KOPT-K1 (cell line): Measurements from ENCODE around the gene KLHDC8B.
A peak's percentile ranks its signal among the peaks of the same experiment; 100 is the strongest.

Experiments used
- H3K27ac ChIP-seq: fragments of 200-600 bp; sonication (generic); 2 replicates; pipeline ENCODE4 v1.5.1; 2016; ENCODE audit warnings: antibody characterized with exemption, mild to moderate bottlenecking, low read depth, low read length; ENCODE audit not compliant: poor library complexity, severe bottlenecking
- H3K36me3 ChIP-seq: fragments of 200-600 bp; sonication (generic); 2 replicates; pipeline ENCODE4 v1.5.1; 2017; ENCODE audit warnings: antibody characterized with exemption, mild to moderate bottlenecking, low read length, moderate library complexity; ENCODE audit not compliant: insufficient read depth
- H3K9me3 ChIP-seq: fragments of 200-600 bp; sonication (generic); 2 replicates; pipeline ENCODE4 v1.5.1; 2017; ENCODE audit warnings: antibody characterized with exemption, low read length, mild to moderate bottlenecking; ENCODE audit not compliant: insufficient read depth, poor library complexity, severe bottlenecking

Gene KLHDC8B

DNA sequence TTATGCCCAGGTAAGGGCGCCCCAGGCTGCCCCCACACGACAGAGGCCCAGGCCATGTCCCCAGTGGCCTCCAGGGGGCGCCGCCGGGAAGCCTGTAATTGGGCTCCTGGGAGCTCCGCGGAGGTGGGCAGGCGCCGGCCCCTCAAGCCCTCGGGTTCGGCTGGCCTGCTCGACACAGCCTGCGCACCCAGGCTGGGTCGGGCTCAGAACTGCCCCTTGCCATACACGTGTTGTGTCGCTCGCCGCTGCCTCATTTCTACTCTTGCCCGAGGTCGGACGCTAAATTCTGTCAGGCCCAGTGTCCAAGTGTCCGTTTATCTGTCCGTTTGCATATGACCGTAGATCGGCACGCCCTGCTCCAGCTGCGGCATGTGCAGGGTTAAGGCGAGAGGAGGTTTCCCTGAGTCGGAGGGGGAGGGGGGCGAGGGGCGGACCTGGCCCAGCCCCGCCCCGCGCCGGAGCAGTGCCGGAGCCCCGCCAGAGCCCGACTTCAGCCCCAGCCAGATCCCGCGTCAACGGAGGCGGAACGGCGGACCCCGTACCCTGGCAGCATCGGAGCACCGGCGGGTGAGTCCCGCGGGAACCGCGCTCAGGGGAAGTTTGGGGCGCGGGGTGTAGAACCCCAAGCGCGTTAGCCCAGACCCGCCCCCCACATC is at the start of gene KLHDC8B:
TSS of gene KLHDC8B (plus strand) at position 480 of the 656 bp plus-strand sequence. CDS start 1,172 bp downstream, outside the sequence.
- Histone ChIP-seq H3K9me3 (peaks cover 6% of the 10 kb centered on the region), H3K36me3 (no peaks in the 10 kb centered on the region), H3K27ac (no peak within 1 kb of the TSS)

DNA sequence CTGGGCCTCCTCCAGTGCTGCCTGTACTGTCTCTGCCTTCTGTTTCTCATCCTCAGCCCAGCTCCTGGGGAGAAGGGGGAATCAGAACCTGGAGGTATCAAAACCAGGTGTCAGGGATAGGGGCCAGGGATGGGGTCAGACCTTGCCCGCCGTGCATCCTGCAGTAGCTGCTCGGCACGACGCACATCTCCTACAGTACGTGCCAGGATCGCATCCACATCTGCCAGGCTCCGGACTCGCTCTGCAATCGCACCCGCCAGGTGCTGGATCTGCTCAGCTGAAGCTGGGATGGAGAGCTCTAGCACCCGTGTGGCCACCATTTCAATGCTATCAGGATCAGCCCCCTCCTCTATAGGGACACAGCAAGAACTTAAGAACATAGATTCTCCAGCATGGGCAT is 49.4 kb upstream of the KLHDC8B start:
- no peaks in the 10 kb centered on the region for H3K9me3 ChIP-seq
- peak overlapping the region; percentile 82 for H3K27ac ChIP-seq
- H3K36me3 ChIP-seq, result peaks cover 22% of the 10 kb centered on the region

DNA sequence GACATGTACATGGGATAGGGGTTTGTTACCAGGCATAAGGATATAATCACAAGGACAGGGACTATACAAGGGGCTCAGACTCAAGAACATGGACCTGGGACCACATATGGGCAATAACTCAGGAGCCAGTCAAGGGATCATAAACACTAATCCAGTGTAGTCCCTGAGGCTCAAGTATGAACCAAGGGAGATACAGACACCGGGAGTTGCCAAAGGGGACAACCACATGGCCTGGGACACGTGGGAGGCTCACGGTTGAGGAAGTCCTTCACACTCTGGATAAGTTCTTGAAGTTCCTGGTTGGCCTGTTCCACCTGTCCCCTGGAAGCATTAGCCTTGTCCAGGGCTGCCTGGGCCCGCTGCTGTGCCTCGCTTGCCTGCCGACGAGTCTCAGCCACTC is 48.9 kb upstream of the KLHDC8B start:
- H3K36me3 ChIP-seq, result peaks cover 18% of the 10 kb centered on the region
- H3K27ac ChIP-seq, result no peak overlapping the region
- no peaks in the 10 kb centered on the region for H3K9me3 ChIP-seq

DNA sequence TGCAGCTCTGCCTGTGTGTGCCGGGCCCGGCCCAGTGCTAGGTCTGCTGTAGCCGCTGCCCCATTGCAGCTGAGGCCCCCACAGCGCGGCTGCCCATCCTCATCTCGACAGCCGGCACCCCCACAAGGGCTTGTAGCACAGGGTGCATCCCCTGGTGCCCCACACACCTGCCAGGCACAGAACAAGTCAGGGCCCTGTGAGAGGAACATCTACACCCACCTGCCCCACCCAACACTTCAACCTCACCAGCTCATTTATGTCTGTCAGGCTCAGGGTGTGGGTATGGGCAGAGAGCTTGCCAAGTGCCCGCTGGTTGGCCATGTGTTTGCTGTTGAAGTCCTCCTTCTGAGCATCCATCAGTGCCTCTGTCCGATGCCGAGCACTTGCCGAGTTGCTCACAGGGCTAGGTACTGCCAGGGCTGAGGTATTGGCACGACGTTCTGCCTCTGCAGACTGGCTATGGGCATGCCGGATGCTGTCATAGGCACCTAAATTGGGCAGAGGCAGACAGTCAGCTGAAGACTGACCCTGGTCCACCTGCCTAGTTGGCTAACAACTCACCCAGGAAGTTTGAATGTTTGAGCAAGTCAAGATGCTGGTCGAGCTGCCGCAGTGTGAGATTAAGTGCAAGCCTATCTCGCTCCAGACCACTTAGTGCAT is 48.4 kb upstream of the KLHDC8B start:
- Histone ChIP-seq H3K9me3 (no peaks in the 10 kb centered on the region), H3K27ac (no peak overlapping the region), H3K36me3 (peaks cover 12% of the 10 kb centered on the region)

DNA sequence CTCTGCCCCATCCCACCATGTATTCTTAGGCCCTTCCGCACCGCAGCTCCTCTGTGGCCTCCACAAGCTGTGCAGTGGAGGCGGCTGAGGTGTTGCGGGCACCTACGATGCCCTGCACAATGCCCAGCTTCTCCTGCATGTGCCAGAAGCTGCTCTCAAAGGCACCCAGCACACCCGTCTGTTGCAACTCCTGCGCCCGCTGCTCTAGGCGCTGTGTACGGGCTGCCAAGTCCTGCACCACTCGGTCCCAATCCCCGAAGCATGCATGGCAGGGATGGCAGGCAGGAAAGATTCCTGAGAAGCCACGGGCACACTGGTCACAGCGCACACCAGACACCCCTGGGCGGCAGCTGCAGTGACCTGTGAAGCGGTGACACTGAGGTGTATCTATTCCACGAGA is 47.7 kb upstream of the KLHDC8B start:
- H3K9me3 ChIP-seq, result no peaks in the 10 kb centered on the region
- H3K36me3 ChIP-seq, result peaks cover 5% of the 10 kb centered on the region
- no peak overlapping the region for H3K27ac ChIP-seq

DNA sequence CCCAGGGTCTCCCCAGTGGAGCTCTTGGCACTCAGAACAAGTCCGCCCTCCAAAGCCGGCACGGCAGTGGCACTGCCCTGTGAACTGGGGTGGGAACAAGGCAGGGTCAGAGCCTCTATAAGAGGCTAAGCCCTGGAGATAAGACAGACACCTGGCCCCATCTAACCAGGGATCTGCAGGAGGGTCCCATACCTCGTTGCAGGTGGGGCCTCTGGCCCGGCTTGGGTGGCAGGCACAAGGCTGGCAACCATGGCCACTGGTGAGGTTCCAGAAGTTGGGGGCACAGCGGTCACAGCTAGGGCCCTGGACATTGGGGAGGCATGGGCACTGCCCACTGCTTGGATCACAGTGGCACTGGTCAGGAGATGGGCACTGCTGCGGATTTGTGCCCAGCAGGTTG is 47.2 kb upstream of the KLHDC8B start:
- Histone ChIP-seq H3K9me3 (no peaks in the 10 kb centered on the region), H3K27ac (no peak overlapping the region), H3K36me3 (peaks cover under 1% of the 10 kb centered on the region; the same call in 1 of the 2 replicates)

DNA sequence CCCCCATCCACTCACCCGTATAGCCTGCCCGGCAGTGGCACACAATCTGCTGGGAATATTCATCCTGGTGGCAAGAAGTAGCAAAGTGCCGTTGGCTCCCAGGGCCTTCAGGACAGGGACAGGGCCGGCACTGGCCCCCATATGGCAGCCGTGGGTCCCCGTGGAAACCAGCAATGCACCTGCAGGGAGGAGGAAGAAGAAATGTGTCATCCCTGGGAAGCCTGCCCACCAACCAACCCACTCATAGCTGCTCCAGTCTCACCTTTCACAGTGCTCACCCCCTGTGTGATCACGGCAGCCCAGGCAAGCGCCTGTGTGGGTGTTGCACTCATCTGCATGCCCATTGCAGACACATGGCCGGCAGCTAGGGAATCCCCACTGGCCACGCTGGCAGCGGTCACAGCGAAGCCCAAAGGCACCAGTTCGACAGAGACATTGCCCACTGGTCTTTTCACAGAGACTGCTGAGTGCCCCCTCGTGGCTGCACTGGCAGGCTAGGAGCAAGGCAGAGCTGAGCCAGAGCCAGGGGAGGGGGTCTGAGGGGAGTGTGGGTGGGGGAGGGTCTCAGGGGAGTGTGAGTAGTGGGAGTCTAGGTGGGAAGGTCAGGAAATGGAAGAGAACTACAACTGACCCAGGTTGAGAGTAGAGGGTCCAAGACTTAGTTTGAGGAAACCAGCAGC is 46.3 kb upstream of the KLHDC8B start:
- Histone ChIP-seq H3K36me3 (no peaks in the 10 kb centered on the region), H3K27ac (no peak overlapping the region), H3K9me3 (no peaks in the 10 kb centered on the region)

DNA sequence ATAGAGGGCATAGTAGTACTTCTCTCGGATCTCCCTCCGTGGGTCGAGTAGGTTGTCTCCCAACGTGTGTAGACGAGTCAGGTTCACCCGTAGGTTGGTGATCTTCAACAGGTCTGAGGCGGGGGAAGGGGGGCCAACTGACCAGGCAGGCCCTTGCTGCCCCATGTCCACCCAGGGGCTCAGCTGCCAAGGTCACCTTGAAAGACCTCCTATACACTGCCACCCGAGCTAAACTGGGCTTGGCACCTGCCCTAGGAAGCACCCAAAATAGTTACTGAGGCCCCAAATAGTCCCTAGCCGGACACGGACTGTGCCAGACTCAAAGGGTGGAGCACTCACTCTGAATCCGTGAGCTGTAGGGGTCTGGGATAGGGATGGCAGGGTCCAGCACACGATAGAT is 40.4 kb upstream of the KLHDC8B start:
- no peaks in the 10 kb centered on the region for H3K36me3 ChIP-seq
- no peak overlapping the region for H3K27ac ChIP-seq
- no peaks in the 10 kb centered on the region for H3K9me3 ChIP-seq

DNA sequence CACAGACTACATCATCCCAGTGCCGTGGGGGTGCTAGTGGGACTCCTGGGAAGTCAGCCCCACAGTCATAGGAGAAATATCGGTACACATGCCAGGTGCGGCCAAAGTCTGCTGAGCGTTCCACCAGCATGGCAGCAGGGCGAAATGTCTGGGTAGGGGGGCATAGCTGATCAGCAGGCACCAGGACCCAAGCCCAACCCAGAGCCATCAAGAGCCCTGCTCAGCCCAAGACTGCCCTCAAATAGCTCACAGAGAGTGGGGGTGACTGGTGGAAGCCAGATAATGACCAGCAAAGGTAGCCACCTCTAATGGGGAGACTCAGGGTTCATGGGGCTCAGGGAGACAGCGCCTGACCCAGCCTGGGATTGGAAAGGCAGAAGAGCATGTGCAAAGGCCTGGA is 39.8 kb upstream of the KLHDC8B start:
- H3K27ac ChIP-seq, result no peak overlapping the region
- H3K36me3 ChIP-seq, result no peaks in the 10 kb centered on the region
- H3K9me3 ChIP-seq, result no peaks in the 10 kb centered on the region

DNA sequence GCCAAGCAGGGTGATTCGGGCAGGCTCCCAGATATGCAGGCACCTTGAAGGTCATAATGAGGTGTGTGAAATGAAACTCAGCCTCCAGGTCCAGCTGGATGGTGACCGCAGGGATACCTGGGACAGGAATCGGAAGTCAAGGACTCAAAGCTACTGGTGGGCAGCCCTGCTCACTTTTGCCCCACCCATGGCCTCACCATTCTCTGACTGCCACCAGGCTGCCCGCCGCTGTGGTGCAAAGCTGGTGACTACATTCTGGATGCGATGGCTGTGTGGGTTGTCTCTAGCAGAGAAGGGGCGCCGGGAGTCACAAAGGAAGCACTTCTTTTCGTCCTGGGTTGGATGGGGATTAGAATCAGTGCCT is 39.3 kb upstream of the KLHDC8B start:
- no peak overlapping the region for H3K27ac ChIP-seq
- no peaks in the 10 kb centered on the region for H3K9me3 ChIP-seq
- H3K36me3 ChIP-seq, result no peaks in the 10 kb centered on the region

DNA sequence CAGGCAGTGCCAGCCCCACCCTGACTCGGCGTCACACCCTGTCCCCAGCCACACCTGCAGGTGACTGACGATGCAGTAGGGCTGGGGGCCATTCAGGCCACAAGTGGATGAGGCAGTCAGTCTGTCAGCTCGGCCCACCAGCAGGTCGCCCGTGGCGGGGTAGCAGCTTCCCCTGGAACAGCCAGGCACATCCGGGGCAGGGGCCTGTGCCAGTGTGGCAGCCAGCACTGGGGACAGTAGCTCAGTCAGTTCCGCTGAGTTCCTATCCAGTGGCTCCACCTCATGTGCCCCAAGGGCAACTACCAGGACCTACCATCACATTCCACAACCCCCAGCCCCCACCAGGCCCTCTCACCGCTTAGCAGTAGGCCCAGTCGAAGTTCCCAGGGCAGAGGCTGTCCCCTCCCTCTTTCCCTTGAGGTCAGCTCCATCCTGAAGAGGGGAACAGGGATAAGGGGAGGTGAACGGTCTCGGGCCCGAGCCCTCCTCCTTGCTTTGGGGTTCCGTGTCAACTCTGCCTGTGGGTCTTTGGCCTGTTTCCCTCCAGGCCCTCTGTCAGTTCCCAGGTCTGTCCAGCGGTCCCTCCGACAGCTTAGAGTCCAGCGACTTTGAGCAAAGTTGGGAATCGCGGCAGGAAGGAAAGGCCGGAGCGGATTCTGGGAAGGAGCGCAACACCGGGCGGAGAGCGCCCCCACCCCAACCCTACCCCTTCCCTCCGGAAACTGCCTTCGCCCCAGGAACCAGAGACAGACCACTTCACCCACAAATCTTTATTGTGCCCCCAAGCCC is 38.8 kb upstream of the KLHDC8B start, which contains the start of gene LAMB2:
TSS of gene LAMB2 (minus strand) at position 614 of the 789 bp plus-strand sequence. CDS start at position 431, 183 bp downstream.
- Histone ChIP-seq H3K27ac (no peak within 1 kb of the TSS), H3K9me3 (no peaks in the 10 kb centered on the region), H3K36me3 (no peaks in the 10 kb centered on the region)

DNA sequence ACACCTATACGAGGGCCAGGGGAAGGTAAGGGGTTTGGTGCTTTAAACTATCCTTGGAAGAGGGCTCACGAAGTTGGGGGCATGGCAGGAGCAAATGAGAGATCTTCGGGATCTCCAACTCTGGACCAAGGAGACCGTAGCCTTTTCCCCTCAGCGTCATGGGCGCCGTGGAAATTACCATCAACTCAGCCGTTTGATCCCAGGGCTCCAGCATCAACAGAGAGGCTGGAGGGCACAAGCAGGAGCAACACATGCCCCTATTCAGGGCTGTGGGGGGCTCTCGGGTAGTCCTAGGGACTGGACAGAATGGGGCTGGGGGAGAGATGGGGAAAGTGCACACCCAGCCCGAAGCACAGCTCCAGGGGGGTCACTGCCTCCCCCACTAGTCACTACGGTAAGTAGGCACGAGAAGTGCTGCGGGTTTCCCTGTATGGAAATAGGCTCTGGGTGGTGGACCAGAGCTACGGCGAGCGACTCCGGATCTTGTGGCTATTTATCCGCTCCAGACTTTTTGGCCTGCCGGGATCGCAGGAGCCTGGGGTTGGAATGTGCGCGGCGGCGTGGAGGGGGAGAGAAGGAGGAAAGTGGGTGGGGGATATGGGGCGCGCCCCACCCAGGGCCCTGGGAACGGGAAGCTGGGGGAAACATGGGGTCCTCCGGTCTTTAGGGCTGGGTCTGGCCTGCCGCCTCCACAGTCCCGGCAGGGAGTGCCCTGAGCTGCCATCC is 38.0 kb upstream of the KLHDC8B start:
- Histone ChIP-seq H3K27ac (no peak overlapping the region), H3K36me3 (no peaks in the 10 kb centered on the region), H3K9me3 (no peaks in the 10 kb centered on the region)

DNA sequence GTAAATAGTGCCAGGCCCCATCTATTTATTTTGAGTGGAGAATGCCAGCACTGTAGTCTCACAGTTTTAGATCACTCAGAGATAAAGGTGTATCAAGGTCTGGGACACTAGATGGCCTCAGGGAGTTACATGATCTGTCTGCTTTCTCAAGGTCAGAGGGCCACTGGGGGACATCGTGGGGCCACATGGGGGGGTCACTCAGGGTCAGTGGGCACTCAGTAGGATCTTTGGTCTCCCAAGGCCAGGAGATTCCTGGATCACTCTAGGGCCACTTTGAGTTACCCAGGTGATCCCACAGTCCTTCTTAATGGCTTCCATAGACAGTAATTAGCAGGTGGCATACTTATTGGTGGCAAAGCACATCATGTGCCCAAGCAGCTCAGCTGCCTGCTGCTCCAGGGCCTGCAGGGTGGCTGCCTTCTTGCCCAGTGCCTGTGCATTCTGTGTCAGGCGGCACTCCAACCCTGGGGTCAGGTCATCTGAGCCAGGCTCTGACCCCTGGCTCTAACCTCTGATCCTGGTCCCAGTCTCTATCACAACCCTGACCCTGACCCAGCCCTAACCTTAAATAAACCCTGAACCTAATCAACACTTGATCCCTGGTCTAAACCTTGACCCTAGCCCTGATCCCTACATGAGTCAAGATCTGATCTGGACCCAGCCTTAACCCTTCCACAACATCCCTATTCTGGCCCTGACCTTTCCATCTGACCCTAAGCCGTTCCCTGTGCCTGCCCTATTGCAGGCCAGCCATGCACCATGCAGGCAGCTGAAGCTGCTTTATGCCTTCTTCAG is 36.7 kb upstream of the KLHDC8B start:
- no peak overlapping the region for H3K27ac ChIP-seq
- no peaks in the 10 kb centered on the region for H3K9me3 ChIP-seq
- H3K36me3 ChIP-seq, result no peaks in the 10 kb centered on the region

DNA sequence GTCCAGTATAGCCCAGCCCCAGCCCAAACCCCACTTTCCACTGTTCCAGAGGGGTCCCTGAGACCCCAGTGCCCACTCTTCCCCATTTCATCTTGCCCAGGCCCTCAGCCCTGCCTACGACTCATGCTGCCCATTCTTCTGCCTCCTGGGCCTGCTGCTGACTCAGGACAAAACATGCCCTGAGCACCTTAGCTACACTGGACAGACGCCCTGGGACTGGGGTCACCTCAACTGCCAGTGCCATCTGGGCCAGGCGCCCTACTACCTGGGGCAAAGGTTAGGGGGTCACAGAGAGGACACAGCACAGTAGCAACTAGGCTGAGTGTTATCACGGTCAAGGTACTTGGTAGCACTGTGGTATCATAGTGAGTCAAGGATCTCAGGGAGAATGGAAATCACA is 35.9 kb upstream of the KLHDC8B start:
- no peaks in the 10 kb centered on the region for H3K36me3 ChIP-seq
- no peak overlapping the region for H3K27ac ChIP-seq
- no peaks in the 10 kb centered on the region for H3K9me3 ChIP-seq
